Esophagus muscularis mucosa (tissue), 4 donors: ENCODE results near the gene PLEKHM2. TPM values are rescaled to one million over a fixed set of nuclear protein-coding genes. Genes with fewer than 3 reads are reported as not detected.
A peak's percentile ranks its signal among the peaks of the same experiment; 100 is the strongest.

Experiments used
- DNase-seq: peaks from one replicate; pipeline ENCODE4 v3.0.0-alpha.2; 2017; ENCODE audit errors: extremely low spot score
- H3K27ac ChIP-seq, 4 donors: fragments of 200-600 bp; sonication (generic); replicated peaks in 1 of 4; 1 replicate in 3 of 4; 2 replicates in 1 of 4; pipeline ENCODE4 v1.5.1; 2016 to 2019; ENCODE audit warnings: mild to moderate bottlenecking in 1 of 4
- H3K27me3 ChIP-seq, 4 donors: fragments of 200-600 bp; sonication (generic); one replicate each; pipeline versions ENCODE4 v1.5.1 to v1.6.0; 2016 to 2019
- H3K36me3 ChIP-seq, 4 donors: fragments of 200-600 bp; sonication (generic); one replicate each; pipeline ENCODE4 v1.5.1; 2016 to 2019
- H3K4me1 ChIP-seq, 4 donors: fragments of 200-600 bp; sonication (generic); one replicate each; pipeline ENCODE4 v1.5.1; 2016 to 2019
- H3K4me3 ChIP-seq, 4 donors: fragments of 200-600 bp; sonication (generic); 1 replicate in 2 of 4; 2 replicates in 2 of 4; pipeline ENCODE4 v1.5.1; 2016 to 2019; ENCODE audit warnings: mild to moderate bottlenecking in 4 of 4, moderate library complexity in 1 of 4
- H3K9me3 ChIP-seq, 4 donors: fragments of 200-600 bp; sonication (generic); 1 replicate in 3 of 4; 2 replicates in 1 of 4; pipeline ENCODE4 v1.5.1; 2016 to 2019
- CTCF ChIP-seq, 3 experiments: fragments of 200-600 bp in 2 of 3; fragments of 450-650 bp in 1 of 3; sonication (generic) in 2 of 3; IDR thresholded peaks; one replicate each; pipeline ENCODE4 v1.5.1; 2017 to 2019; ENCODE audit warnings: antibody characterized with exemption in 3 of 3, mild to moderate bottlenecking in 2 of 3, moderate library complexity in 1 of 3
- EP300 ChIP-seq: sonication (generic); formaldehyde crosslinking; IDR thresholded peaks from one replicate; pipeline ENCODE4 v1.6.1; 2017; ENCODE audit warnings: antibody characterized with exemption
- POLR2A ChIP-seq: fragments of 450-650 bp; IDR thresholded peaks from one replicate; pipeline ENCODE4 v1.6.1; 2017; ENCODE audit warnings: antibody characterized with exemption, moderate library complexity, mild to moderate bottlenecking, low read depth
- POLR2AphosphoS5 ChIP-seq, 2 donors: sonication (generic); formaldehyde crosslinking; IDR thresholded peaks; one replicate each; pipeline ENCODE4 v1.6.1; 2017; ENCODE audit warnings: antibody characterized with exemption in 2 of 2
- WGBS: methylation state at CpG from one replicate; pipeline ENCODE4 v1.1.5; 2018; 5-methylcytosine and 5-hydroxymethylcytosine counted together
- intact Hi-C: fragments of 100-400 bp; cut with DNase I; formaldehyde crosslinking; loops from one replicate; pipeline ENCODE4 v1.15.1; 2023
- total RNA-seq, 4 donors: library from RNA; depleted of rRNA; stranded (reverse); fragments of >200 nt; gene quantifications; one replicate each; pipeline versions ENCODE4 v1.1.0 to v1.2.1, GENCODE V29; 2016

PLEKHM2 gene
- total RNA-seq, 4 donors from 2014 or later: 44.4 to 68.2 (median 55.2) TPM

- no peak for DNase-seq
These were observed 30.5 kb downstream of the PLEKHM2 start for GRCh38 chr1:15714406-15715136.

GRCh38 chr1:15717418-15718125 lies 33.5 kb downstream of the PLEKHM2 start:
- WGBS: 76% methylated on average over 11 of the region's 11 CpGs
- TF ChIP-seq POLR2A: no peak
- intact Hi-C loops: no loop called here
- no peaks in the 10 kb centered on the region for H3K9me3 ChIP-seq
- peaks cover 55 to 68% (median 60%) of the 10 kb centered on the region in 4 donors for H3K4me1 ChIP-seq
- H3K4me3 ChIP-seq: no peak overlapping the region
- H3K27me3 ChIP-seq: no peaks in the 10 kb centered on the region
- peak overlapping the region in 3 of 4 donors; percentile 13 to 62 (median 16) for H3K27ac ChIP-seq
- DNase-seq: no peak
- peaks cover 48 to 67% (median 66%) of the 10 kb centered on the region in 4 donors for H3K36me3 ChIP-seq

More at GRCh38 chr1:15714406-15715136, 30.5 kb downstream of the PLEKHM2 start:
- intact Hi-C loops: no loop called here
- Histone ChIP-seq H3K4me3 (peak overlapping the region in 1 of 4 donors; percentile 15), H3K36me3 (peaks cover 30 to 38% (median 36%) of the 10 kb centered on the region in 4 donors), H3K27me3 (no peaks in the 10 kb centered on the region), H3K27ac (peak overlapping the region; percentile 47 to 80 (median 65)), H3K4me1 (peaks cover 51 to 73% (median 64%) of the 10 kb centered on the region in 4 donors), H3K9me3 (no peaks in the 10 kb centered on the region)
- 46% methylated on average over 4 of the region's 4 CpGs for WGBS
- no peak for TF ChIP-seq EP300
- peak; percentile 62 to 76 for TF ChIP-seq POLR2AphosphoS5 (IDR thresholded peaks at IDR 0.05)

DNA sequence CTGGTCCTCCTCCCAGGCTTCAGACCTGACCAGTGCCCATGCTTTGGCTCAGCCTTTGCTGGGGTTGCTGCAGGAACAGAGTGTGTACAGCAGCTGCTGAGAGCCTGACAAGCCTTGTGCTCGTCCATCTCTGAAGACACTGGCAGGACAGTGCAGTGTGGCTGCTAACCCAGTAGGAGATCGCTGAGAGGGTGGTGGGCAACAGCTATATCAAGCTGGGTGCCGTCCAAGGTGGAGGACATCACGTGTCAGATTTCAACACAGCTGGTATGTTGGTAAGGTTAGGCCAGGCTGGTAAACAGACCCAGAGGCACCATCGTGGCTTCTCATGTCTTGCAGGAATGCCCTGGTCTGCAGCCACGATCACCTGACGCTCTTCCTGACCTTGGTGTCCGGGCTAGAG lies 34.1 kb downstream of the PLEKHM2 start:
- Histone ChIP-seq H3K27me3 (no peaks in the 10 kb centered on the region), H3K27ac (peak overlapping the region in 3 of 4 donors; percentile 13 to 62 (median 16)), H3K9me3 (no peaks in the 10 kb centered on the region), H3K4me1 (peaks cover 55 to 62% (median 61%) of the 10 kb centered on the region in 4 donors), H3K4me3 (no peak overlapping the region), H3K36me3 (peaks cover 53 to 74% (median 72%) of the 10 kb centered on the region in 4 donors)
- 97% methylated on average over 3 of the region's 8 CpGs for WGBS
- intact Hi-C loops: no loop called here
- DNase-seq: no peak
- TF ChIP-seq EP300 (no peak), POLR2A (no peak), POLR2AphosphoS5 (IDR thresholded peaks at IDR 0.05) (no peak), CTCF (IDR thresholded peaks at IDR 0.05) (no peak)

- 93% methylated on average over 12 of the region's 12 CpGs for WGBS
- H3K4me3 ChIP-seq: no peak overlapping the region
- H3K4me1 ChIP-seq: peaks cover 42 to 49% (median 49%) of the 10 kb centered on the region in 4 donors
- DNase-seq: no peak
- H3K27me3 ChIP-seq: no peaks in the 10 kb centered on the region
- H3K9me3 ChIP-seq: no peaks in the 10 kb centered on the region
- H3K27ac ChIP-seq: no peak overlapping the region
- intact Hi-C loops: no loop called here
- H3K36me3 ChIP-seq: peaks cover 60 to 87% (median 85%) of the 10 kb centered on the region in 4 donors
- no peak for TF ChIP-seq EP300
- no peak for TF ChIP-seq POLR2AphosphoS5 (IDR thresholded peaks at IDR 0.05)
- no peak for TF ChIP-seq POLR2A
- no peak for TF ChIP-seq CTCF (IDR thresholded peaks at IDR 0.05)
These were observed 35.4 kb downstream of the PLEKHM2 start for GRCh38 chr1:15719381-15720120.

- peaks cover 68 to 100% (median 97%) of the 10 kb centered on the region in 4 donors for H3K36me3 ChIP-seq
- peaks cover 29 to 41% (median 36%) of the 10 kb centered on the region in 4 donors for H3K4me1 ChIP-seq
- H3K9me3 ChIP-seq: no peaks in the 10 kb centered on the region
- TF ChIP-seq CTCF (IDR thresholded peaks at IDR 0.05) (no peak), POLR2A (no peak), POLR2AphosphoS5 (IDR thresholded peaks at IDR 0.05) (no peak), EP300 (no peak)
- H3K4me3 ChIP-seq: no peak overlapping the region
- DNase-seq: no peak
- H3K27ac ChIP-seq: no peak overlapping the region
- intact Hi-C loops: no loop called here
- WGBS: 100% methylated on average over 3 of the region's 3 CpGs
- H3K27me3 ChIP-seq: no peaks in the 10 kb centered on the region
These were observed 36.7 kb downstream of the PLEKHM2 start for GRCh38 chr1:15720861-15721260.
